WTC11 (cell line): ENCODE data around the gene TNFRSF14.

Experiments
- CREB1 ChIP-seq: sonication (generic); formaldehyde crosslinking; IDR thresholded peaks from 2 replicates; pipeline ENCODE4 v1.8.0; 2023; ENCODE audit warnings: mild to moderate bottlenecking, missing genetic modification reagents
- CTCF ChIP-seq: fragments of 200-600 bp; IDR thresholded peaks from 2 replicates; pipeline ENCODE4 v1.8.0; 2022; ENCODE audit warnings: antibody characterized with exemption
- ELF4 ChIP-seq: sonication (generic); formaldehyde crosslinking; IDR thresholded peaks from 2 replicates; pipeline ENCODE4 v1.8.1; 2022; ENCODE audit warnings: low read depth, mild to moderate bottlenecking, moderate library complexity, missing genetic modification reagents
- GTF2I ChIP-seq: fragments of 250-450 bp; sonication (Bioruptor Pico); conservative IDR thresholded peaks from 2 replicates; pipeline ENCODE4 v1.4.0; 2021; ENCODE audit warnings: mild to moderate bottlenecking
- MAX ChIP-seq: sonication (generic); formaldehyde crosslinking; IDR thresholded peaks from 2 replicates; pipeline ENCODE4 v1.8.0; 2022; ENCODE audit warnings: mild to moderate bottlenecking, missing genetic modification reagents
- MLX ChIP-seq: sonication (generic); formaldehyde crosslinking; IDR thresholded peaks from 2 replicates; pipeline ENCODE4 v1.8.1; 2023; ENCODE audit warnings: mild to moderate bottlenecking, missing genetic modification reagents, moderate library complexity
- NFYB ChIP-seq: sonication (generic); formaldehyde crosslinking; conservative IDR thresholded peaks from 2 replicates; pipeline ENCODE4 v1.8.0; 2022; ENCODE audit warnings: low read depth, missing genetic modification reagents
- SP1 ChIP-seq: sonication (generic); formaldehyde crosslinking; conservative IDR thresholded peaks from 2 replicates; pipeline ENCODE4 v1.8.1; 2022; ENCODE audit warnings: missing genetic modification reagents
- ZNF512 ChIP-seq: sonication (generic); formaldehyde crosslinking; IDR thresholded peaks from 2 replicates; pipeline ENCODE4 v1.8.1; 2022; ENCODE audit warnings: missing genetic modification reagents, borderline replicate concordance

- TF ChIP-seq CTCF (no peak), GTF2I (CRISPR knock-in tag) (no peak), MAX (CRISPR knock-in tag) (no peak), SP1 (CRISPR knock-in tag) (no peak), CREB1 (no peak), NFYB (CRISPR knock-in tag) (no peak), ELF4 (CRISPR knock-in tag) (no peak), MLX (no peak), ZNF512 (CRISPR knock-in tag) (no peak)
Measured at GRCh38 chr1:2516124-2516523, 40.0 kb upstream of the TNFRSF14 start.
